NCI-H187 treated with DMSO at 0.1 percent for 48 hours (cell line): ENCODE results near the gene TMEM130.

ENCODE experiments used
- DNase-seq: peaks from one replicate; lab custom pipeline; 2025; lab: John Stamatoyannopoulos, UW

Gene TMEM130

DNA sequence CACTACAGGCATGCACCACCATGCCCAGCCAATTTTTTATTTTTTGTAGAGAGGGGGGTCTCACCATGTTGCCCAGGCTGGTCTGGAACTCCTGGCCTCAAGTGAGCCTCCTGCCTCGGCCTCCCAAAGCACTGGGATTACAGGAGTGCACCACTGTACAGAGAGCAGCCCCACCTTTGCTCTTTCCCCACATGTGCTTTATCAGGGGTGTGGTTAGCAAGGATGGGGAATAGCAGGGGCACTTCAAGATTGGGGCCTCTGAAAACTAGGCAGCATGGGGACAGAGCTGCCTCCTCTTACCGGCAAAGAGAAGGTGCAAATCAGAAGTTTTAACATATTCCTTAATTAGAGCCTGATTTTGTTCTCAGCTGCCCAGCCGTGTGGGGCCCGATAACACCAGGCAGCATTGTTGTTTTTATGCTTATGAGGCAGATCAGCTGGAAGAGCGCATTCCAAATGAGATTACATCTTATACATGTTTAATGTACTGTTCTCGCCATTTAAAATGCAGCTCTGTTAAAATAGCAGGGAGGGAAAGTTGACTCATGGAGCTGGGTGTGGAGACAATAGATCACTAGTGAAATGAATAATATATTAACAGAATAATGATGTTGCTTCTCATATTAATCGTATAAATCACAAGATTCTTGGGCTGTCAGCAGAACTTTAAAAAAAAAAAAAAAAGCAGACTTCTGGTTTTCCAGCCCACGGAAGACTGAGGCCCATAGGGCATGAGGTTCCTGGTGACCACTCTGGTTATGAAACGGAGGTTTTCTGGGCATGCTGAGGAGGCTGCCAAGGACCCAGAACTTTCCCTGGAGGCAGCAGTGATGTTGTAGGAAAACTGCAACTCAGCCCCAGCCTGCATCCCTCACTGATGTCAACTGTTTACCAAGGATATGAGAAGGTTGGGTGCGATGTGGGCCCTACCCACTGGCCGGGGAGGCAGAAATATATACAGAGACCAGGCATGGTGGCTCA lies 62.5 kb downstream of the TMEM130 start:
- DNase-seq: no peak

DNA sequence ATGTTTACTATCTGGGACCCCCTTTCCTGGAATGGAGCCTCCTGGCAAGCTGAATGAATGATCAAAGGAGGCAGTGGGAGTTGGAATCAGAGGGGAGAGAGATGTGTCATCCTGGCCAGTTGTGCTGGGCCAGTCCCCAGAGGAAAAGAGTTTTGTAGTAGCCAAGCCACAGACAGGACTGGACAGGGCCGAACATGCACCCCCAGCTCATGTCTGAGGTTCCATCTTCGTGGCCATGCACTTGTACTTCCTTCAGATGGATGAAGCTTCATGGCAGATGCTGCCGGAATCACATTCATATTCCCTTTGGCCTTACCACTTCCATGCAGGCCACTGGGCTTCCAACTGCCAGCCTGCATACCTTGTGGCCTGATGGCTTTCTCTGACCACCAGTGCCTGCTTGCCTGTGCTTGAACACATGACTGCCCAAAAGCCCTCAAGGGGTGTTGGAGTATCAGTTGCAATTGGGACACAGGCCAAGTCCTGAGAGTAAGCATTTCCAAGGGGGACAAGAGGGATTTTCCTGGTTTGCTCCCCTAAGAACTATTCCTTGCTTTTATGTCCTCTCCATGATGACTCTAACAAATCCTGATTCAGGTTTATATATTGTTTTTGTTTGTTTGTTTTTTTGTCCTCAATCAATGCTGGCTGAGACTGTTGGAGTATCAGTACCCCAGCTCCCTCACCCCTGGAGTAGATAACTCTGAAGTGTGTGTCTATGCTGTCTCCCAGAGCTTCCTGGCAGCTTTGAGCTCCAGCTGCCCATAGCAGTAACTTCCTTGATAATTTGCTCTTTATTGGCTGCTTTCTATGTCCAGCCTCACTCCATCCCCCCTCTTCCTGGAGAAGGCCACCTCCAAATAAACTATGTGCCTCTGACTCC lies 63.6 kb downstream of the TMEM130 start:
- no peak for DNase-seq

DNA sequence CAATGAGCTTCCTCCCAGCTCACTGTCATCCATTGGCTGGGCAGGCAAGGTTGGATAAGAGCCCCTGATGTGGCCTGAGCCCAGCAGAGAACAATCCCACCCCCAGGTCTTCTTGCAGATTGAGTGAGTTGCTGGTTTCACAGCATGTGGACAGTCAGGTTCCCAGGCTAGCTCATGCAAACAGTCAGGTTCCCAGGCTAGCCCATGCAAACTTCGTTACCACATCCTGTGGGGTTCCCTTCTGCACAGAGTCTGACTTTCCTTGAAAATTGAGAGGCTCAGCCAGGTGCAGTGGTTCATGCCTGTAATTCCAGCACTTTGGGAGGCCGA lies 67.1 kb downstream of the TMEM130 start:
- no peak for DNase-seq

DNA sequence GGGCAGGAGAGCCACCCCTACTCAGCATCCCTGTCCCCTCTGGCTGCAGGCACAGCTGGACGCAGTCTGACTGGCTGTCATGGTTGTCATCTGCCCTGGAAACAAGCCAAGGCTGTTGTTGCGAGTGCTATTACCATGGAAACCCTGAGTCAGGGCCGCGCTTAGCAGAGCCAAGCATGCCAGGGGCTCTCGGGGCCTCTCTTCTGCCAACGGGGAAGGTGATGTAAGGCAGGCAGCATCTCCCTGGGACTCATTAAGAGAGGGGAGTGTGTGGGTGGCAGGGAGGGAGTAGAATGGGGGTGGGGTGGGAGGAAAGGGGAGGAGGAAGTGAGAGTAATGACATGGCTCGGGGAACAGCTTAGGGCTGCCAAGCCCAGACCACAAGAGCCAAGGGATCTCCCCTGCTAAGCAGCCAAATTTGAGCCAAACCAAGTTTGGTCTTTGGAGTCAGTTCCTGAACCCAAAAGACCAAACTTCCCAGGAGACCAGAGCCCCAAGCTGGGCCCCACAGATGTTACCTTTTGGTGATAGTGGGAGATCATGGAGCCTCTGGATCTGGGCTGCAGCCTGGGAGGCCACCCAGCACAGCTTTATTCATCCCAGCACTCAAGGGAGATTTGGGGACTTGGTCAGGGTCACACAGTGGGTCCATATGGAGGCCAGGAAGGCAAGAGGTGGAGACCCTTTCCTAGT lies 67.6 kb downstream of the TMEM130 start:
- no peak for DNase-seq

DNA sequence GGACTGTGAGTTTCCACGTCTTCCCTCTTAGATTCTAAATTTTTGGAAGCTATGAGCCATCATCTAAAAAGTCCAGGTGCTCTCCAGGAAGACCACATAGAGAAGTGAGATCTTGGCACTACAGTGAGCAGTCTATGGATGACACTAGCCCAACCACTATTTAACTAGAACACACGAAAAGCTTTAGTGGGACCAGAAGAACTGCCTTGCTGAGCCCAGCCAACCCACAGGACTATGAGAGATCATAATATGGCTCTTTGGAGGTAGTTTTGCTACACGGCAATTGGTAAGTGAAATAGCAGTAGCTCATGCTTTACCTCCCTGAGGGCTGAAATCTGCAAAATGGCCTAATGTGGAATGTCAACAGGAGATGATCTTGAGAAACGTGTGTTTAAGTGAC lies 68.8 kb downstream of the TMEM130 start:
- no peak for DNase-seq

DNA sequence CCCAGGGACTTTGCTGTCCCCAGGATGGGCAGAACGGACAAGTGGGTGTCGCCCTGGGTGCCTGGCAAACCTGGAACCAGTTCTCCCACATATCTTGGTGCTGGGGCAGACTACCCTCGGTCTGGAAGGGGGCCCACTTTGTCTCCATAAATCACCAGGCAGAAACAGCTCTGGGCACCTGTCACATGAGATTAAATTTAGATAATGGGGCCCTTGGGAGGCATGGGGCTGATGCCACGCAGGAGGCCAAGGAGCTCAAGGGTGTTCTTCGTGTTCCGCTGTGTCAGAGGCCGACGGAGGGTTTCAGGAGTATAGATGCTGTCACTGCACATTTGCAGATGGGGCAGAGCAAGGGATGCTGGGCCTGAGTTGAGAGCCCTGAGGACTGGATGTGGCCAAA lies 72.7 kb downstream of the TMEM130 start:
- no peak for DNase-seq
